Measurements from ENCODE around the gene KIZ. TPM values are rescaled to one million over a fixed set of nuclear protein-coding genes. Genes with fewer than 3 reads are reported as not detected.

The KIZ gene
- total RNA-seq, 1 experiment from 2014 or later = 17.6 TPM

GRCh38 chr20:21110811-21111210, 15.1 kb upstream of the KIZ start:
- intact Hi-C loops (cut with micrococcal nuclease) = no loop called here
- Histone ChIP-seq H3K9me3 (ENCODE audit: control insufficient read depth in 1 of 2, insufficient read depth in 1 of 2, low read depth in 1 of 2, low read length in 2 of 2) (no peaks in the 10 kb centered on the region), H3K36me3 (ENCODE audit: control insufficient read depth in 1 of 2, insufficient read depth in 2 of 2, low read length in 2 of 2) (no peaks in the 10 kb centered on the region), H3K4me3 (replicated peaks in 1 of 2; ENCODE audit: low read depth in 1 of 2, low read length in 2 of 2) (no peak overlapping the region), H3K79me2 (ENCODE audit: insufficient read depth, low read length) (no peaks in the 10 kb centered on the region), H4K20me1 (ENCODE audit: insufficient read depth) (no peaks in the 10 kb centered on the region), H3K27me3 (ENCODE audit: insufficient read depth, low read length) (no peaks in the 10 kb centered on the region), H3K9ac (ENCODE audit: low read length) (no peak overlapping the region), H3K27ac (ENCODE audit: low read depth, low read length) (no peak overlapping the region), H2AFZ (ENCODE audit: low read depth, low read length, poor library complexity, severe bottlenecking) (no peak overlapping the region), H3K4me1 (ENCODE audit: control insufficient read depth in 1 of 2, insufficient read depth in 2 of 2, low read length in 2 of 2) (no peaks in the 10 kb centered on the region; a peak in 1 of 4 replicates), H3K9me2 (ENCODE audit: insufficient read depth) (no peaks in the 10 kb centered on the region), H3K4me2 (ENCODE audit: low read length) (no peak overlapping the region)
- DNase-seq (ENCODE audit: low read depth, low spot score) (no peak), ATAC-seq (no peak)
- CTCF ChIA-PET = no interaction called here
- TF ChIP-seq ZNF274 (IDR thresholded peaks at IDR 0.05; ENCODE audit: low read depth, low read length) = no peak
- no peak for TF ChIP-seq CBX3 (IDR thresholded peaks at IDR 0.05; ENCODE audit: low read depth)
- no TSS peak for BruUV-seq (replicated peaks)
- POLR2A ChIA-PET = no interaction called here
- RAD21 ChIA-PET (ENCODE audit: low non-redundant PET in 1 of 2, low total read pairs in 2 of 2, uncharacterized antibody in 2 of 2, unreplicated experiment in 2 of 2) = no interaction called here

DNA sequence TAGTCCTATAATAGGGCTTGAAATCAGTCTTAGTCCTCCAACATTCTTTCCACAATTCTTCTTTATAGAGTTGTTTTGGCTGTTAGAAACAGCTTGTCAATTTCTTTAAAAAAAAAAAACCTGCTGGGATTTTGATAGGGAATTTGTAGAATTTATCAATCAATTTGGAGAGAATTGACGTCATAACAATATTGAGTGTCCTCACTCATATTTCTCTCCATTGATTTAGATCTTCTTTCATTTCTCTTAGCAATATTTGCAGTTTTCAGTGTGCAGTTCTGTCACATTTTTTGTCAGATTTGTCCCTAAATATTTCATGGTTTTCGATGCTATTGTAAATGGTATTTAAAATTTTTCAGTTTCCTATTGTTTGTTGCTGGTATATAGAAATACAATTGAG, 14.5 kb upstream of the KIZ start:
- Histone ChIP-seq H3K9me3 (ENCODE audit: control insufficient read depth in 1 of 2, insufficient read depth in 1 of 2, low read depth in 1 of 2, low read length in 2 of 2) (no peaks in the 10 kb centered on the region), H2AFZ (ENCODE audit: low read depth, low read length, poor library complexity, severe bottlenecking) (no peak overlapping the region), H3K27me3 (ENCODE audit: insufficient read depth, low read length) (no peaks in the 10 kb centered on the region), H3K79me2 (ENCODE audit: insufficient read depth, low read length) (no peaks in the 10 kb centered on the region), H4K20me1 (ENCODE audit: insufficient read depth) (no peaks in the 10 kb centered on the region), H3K4me1 (ENCODE audit: control insufficient read depth in 1 of 2, insufficient read depth in 2 of 2, low read length in 2 of 2) (no peaks in the 10 kb centered on the region; a peak in 1 of 4 replicates), H3K4me2 (ENCODE audit: low read length) (no peak overlapping the region), H3K27ac (ENCODE audit: low read depth, low read length) (no peak overlapping the region), H3K4me3 (replicated peaks in 1 of 2; ENCODE audit: low read depth in 1 of 2, low read length in 2 of 2) (no peak overlapping the region), H3K9ac (ENCODE audit: low read length) (no peak overlapping the region), H3K9me2 (ENCODE audit: insufficient read depth) (no peaks in the 10 kb centered on the region), H3K36me3 (ENCODE audit: control insufficient read depth in 1 of 2, insufficient read depth in 2 of 2, low read length in 2 of 2) (no peaks in the 10 kb centered on the region)
- no peak for DNase-seq (ENCODE audit: low read depth, low spot score)
- intact Hi-C loops (cut with micrococcal nuclease) = no loop called here
- POLR2A ChIA-PET = no interaction called here
- TF ChIP-seq FOSL1 (IDR thresholded peaks at IDR 0.05; ENCODE audit: low read depth) (no peak), EGR1 (IDR thresholded peaks at IDR 0.05; ENCODE audit: low read depth) (no peak), JUND (IDR thresholded peaks at IDR 0.05) (no peak)
- BruUV-seq (replicated peaks) = no TSS peak
- no peak for ATAC-seq
- RAD21 ChIA-PET (ENCODE audit: low non-redundant PET in 1 of 2, low total read pairs in 2 of 2, uncharacterized antibody in 2 of 2, unreplicated experiment in 2 of 2) = no interaction called here
- CTCF ChIA-PET = no interaction called here

DNA sequence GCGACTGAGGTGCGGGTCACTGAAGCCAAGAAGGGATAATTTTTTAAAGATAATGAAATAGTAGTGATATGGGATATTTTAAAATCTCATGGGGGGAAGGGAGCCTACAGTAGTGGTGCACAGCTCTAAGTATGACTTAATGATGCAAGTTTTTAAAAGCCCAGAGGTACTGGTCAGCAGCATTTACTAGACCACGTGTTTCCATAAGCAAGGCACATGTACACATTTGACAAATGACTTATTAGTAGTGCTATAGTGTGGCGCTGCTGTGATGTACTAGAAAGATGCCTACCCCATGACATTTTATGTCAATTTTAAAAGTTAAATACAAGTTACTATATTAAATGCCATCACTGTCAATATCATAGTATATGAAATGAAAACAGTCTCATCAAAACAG, 12.2 kb upstream of the KIZ start:
- ATAC-seq = no peak
- BruUV-seq (replicated peaks) = no TSS peak
- Histone ChIP-seq H3K9me2 (ENCODE audit: insufficient read depth) (no peaks in the 10 kb centered on the region), H3K36me3 (ENCODE audit: control insufficient read depth in 1 of 2, insufficient read depth in 2 of 2, low read length in 2 of 2) (no peaks in the 10 kb centered on the region), H3K9ac (ENCODE audit: low read length) (no peak overlapping the region), H3K9me3 (ENCODE audit: control insufficient read depth in 1 of 2, insufficient read depth in 1 of 2, low read depth in 1 of 2, low read length in 2 of 2) (no peaks in the 10 kb centered on the region), H2AFZ (ENCODE audit: low read depth, low read length, poor library complexity, severe bottlenecking) (no peak overlapping the region), H3K79me2 (ENCODE audit: insufficient read depth, low read length) (no peaks in the 10 kb centered on the region), H3K4me1 (ENCODE audit: control insufficient read depth in 1 of 2, insufficient read depth in 2 of 2, low read length in 2 of 2) (peaks cover 11 to 17% of the 10 kb centered on the region in 2 experiments), H3K4me2 (ENCODE audit: low read length) (no peak overlapping the region), H3K4me3 (replicated peaks in 1 of 2; ENCODE audit: low read depth in 1 of 2, low read length in 2 of 2) (no peak overlapping the region), H3K27ac (ENCODE audit: low read depth, low read length) (no peak overlapping the region), H3K27me3 (ENCODE audit: insufficient read depth, low read length) (no peaks in the 10 kb centered on the region), H4K20me1 (ENCODE audit: insufficient read depth) (no peaks in the 10 kb centered on the region)
- ChIA-PET RAD21 (ENCODE audit: low non-redundant PET in 1 of 2, low total read pairs in 2 of 2, uncharacterized antibody in 2 of 2, unreplicated experiment in 2 of 2) (no interaction called here), POLR2A (no interaction called here), CTCF (no interaction called here)
- no peak for DNase-seq (ENCODE audit: low read depth, low spot score)
- TF ChIP-seq RAD21 (IDR thresholded peaks at IDR 0.05; ENCODE audit: low read depth) = no peak
- TF ChIP-seq ELF1 (IDR thresholded peaks at IDR 0.05; ENCODE audit: borderline replicate concordance, low read depth) = no peak
- TF ChIP-seq EZH2 (IDR thresholded peaks at IDR 0.05) = no peak
- TF ChIP-seq CBX3 (IDR thresholded peaks at IDR 0.05; ENCODE audit: low read depth) = no peak
- TF ChIP-seq TCF7L2 (IDR thresholded peaks at IDR 0.05; ENCODE audit: borderline replicate concordance, extremely low read depth, insufficient read depth, insufficient read length) = no peak
- intact Hi-C loops (cut with micrococcal nuclease) = no loop called here
